Central memory CD4-positive, alpha-beta T cell (primary cell): ENCODE results near the gene COL5A3.
"Not testable (repeated sequence)": the region's sequence is repeated elsewhere in the genome, so short reads cannot be mapped to it uniquely, and the experiment has no call there.

Experiments
- DNase-seq: peaks from one replicate; pipeline ENCODE4 v3.0.0; 2022
- total RNA-seq, 3 experiments: gene quantifications; one replicate each; lab custom pipeline; 2026; lab: John Stamatoyannopoulos, UW

The COL5A3 gene
- 0 to 11.6 (median 0.32) reads per million in 3 experiments for total RNA-seq

DNA sequence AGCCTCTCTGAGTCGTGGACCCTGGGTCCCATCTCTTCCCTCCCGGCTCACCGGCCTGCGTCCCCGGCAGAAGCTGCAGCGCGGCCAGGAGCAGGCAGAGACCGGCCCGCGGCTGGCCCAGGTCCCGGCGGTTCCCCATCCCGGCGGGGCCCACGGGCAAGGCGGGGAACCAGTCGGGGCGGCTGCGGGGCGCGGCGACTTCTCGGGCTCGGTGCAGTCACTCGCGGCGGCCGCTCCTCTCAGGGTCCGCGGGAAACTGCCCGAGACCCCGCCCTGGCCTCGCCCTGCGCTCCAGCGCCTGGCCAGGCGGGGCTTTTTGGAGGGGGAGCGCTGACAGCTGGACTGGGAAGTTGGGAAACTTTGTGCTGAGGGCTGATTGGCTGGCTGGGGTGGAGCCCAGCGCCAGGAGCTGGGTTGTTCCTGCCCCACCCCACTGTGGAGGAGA lies at the start of gene COL5A3:
Gene COL5A3, minus strand, starts transcription at position 258 of the 445 bp plus-strand sequence. Its CDS starts 119 bp downstream, at position 139.
- no peak for DNase-seq

DNA sequence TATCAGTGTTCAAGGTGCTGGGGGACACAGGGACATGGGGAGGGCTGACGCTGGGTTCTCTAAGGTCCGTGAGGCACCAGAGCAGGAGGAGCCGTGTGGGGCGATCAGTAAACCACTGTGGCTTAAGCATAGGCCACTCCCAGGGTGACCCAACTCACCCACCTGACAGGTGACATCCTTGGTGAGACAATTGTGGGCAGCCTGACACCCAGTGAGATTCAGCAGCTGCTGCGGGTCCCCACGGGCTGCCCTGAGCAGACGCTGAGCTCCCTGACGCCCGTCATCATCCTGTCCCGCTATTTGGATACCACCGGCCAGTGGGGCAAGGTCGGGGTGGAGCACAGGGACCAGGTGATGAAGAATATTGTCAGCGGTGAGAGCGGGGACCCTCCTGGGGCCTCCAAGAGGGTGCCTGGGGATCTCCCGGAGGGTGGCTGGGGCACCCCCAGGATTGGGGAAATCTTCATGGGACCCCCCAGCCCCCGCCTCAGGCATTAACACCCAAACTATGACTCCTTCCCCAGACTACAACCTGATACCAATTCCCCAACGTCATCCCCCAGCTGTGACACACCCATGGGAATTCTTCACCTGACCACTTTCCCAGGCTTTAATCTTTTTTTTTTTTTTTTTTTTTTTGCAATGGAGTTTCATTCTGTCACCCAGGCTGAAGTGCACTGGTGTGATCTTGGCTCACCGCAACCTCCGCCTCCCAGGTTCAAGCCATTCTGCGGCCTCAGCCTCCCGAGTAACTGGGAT lies 42.5 kb upstream of the COL5A3 start:
- no peak for DNase-seq

GRCh38 chr19:10049626-10050025 lies 39.3 kb upstream of the COL5A3 start:
- no peak for DNase-seq

DNA sequence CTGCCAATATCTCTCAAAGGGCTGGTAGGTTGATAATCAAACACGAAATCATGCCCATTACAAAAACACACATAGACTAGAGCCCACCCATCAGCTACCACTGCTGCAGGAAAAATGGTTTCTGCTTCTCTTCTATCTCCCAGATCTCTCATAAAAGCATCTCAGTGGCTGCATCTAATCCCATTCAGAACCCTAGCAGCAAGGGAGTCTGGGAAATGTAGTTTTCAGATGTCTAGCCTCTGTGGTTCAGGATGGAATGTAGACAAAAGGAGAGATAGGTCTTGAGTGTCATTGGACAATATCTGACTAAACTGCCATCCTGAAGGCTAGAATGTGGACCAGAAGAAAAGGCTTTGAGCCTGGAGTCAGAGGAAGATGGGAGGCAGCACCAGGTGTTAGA lies 35.1 kb upstream of the COL5A3 start:
- no peak for DNase-seq

- no peak for DNase-seq
These were observed 34.1 kb upstream of the COL5A3 start for GRCh38 chr19:10044390-10044789.

DNA sequence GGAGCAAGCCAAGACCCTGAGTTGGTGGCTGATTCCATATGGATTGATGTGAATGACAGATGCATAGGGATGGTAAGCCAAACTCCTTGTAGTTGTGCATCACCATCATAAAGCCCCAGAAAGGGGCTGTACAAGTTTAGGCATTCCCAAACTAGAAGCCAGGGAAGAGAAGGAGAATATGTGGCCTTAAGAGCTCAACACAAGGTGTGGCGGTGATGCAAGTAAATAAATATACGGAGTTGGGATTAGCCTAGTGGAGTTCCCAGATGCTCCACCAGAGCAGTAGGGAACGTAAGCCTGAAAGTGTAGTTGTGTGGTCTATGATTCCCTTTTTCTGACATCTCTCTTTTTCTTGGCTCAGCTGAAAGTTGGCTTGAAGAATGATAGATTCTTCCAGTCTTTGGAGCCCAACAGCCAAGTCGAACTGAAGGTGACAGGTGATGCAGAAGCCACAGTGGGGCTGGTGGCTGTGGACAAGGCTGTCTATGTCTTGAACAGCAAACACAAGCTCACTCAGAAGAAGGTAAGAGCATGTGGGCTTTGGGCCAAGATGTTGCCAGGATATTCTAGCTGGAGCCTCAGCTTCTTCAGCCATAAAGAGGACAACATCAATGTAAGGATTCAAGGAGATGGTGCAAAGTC lies 33.1 kb upstream of the COL5A3 start:
- DNase-seq = no peak

GRCh38 chr19:10037809-10038208 lies 27.5 kb upstream of the COL5A3 start:
- DNase-seq = no peak

- DNase-seq = no peak
These were observed 27.1 kb upstream of the COL5A3 start for GRCh38 chr19:10037367-10037766.

DNA sequence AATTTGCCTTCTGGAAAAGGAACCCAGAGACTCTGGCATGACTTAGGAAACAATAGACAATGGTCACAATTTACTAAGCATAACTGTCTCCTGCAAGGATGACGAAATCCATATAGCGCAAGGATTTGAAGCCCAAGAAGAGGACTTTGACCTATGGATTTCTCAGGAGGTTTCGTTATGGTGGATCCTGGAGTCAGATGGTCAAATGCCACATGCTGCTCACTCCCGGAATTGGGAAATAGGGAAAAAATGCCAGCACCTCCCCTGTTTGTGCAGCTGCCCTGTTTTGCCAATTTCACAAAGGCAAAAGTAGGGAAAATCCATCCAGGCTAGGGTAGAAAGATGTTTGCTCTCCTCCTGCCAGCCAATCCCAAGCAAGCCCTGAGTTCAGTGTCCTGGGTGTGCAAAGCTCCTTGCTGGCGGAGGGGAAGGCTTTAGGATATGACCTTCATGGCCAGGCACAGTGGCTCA lies 26.3 kb upstream of the COL5A3 start:
- DNase-seq = no peak

- no peak for DNase-seq
These were observed 23.3 kb upstream of the COL5A3 start for GRCh38 chr19:10033614-10034013.

DNA sequence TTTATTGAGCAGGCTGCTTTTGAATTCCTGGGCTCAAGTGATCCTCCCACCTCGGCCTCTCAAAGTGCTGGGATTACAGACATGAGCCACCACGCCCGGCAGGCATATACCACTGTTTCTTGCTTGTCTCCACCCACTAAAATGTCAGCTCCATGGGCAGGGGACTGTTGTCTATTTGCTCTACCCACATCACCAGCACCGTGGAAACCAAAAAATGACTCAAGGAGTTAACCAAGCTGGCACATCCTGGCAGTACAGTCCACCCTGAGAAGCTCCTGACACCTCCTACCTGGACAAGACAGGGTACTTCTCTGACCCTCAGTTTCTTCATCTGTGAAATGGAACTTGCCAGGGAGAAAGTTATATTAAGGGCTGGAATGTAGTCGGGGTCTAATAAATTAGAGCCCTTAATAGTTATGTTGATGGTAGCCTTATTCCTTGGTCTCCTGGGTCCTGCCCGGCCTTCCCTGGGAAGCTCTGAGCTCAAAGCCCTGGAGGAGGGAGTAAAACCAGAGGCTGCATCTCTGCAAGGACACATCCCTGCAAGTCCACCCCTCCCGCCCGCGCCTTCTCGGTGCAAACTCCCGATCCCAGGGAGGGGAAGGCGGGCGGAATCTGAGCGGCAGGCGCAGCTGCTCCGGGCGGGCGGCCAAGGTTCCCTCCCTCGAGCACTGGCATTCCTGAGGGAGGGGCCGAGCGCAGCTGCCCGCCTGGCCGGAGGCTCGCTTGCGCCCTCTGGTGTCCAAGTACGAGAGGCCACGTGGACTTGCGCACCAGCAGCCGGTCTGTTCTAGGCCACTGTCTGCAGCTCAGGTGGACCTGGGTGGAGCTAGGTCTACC lies 17.1 kb upstream of the COL5A3 start:
- peak; percentile 59 for DNase-seq

DNA sequence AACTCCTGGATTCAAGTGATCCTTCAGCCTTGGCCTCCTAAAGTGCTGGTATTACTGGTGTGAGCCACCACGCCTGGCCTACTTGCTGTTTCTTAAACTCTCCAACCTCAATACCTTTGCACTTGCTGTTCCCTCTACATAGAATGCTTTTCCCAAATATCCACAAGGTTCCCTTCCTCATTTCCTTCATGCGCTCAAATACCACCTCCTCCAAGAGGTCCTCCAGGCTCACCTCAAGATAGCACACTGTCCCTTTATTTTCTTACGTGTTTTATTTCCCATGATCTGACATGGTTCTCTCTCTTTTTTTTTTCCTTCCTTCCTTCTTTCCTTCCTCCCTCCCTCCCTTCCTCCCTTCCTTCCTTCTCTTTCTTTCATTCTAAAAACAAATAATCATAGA lies 16.4 kb upstream of the COL5A3 start:
- no peak for DNase-seq

- DNase-seq = not testable (repeated sequence)
These were observed 12.8 kb upstream of the COL5A3 start for GRCh38 chr19:10023096-10023495.

DNA sequence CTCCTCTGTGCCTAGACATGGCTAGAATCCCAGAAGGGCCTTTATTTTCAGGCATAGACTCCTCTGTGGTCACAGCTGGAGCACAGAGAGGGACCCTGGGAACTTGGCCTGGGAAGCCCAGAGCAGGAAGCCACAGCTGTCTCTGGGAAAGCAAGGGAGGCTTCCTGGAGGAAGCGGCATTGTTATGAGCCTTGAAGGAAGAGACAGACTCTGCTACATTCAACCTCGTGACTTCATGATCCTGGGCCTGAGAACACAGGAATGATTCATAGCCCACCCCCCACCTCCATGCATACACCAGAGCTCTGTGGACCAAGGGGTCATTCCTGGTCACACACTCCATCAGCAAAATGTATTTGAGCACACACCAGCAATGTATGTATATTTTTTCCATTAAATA lies 11.6 kb upstream of the COL5A3 start:
- no peak for DNase-seq

GRCh38 chr19:10021446-10021845 lies 11.1 kb upstream of the COL5A3 start:
- no peak for DNase-seq

DNA sequence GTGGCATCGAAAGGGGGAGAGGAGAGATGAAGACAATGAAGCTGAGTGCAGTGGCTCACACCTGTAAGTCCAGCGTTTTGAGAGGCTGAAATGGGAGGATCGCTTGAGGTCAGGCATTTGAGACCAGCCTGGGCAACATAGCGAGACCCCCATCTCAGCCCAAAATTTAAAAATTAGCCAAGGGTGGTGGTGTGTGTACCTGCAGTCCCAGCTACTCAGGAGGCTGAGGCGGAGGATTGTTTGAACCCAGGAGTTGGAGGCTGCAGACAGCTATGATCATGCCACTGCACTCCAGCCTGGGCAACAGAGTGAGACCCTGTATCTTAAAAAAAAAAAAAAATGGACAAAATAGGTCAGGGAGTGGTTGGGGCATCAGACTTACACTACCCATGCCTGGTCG lies 10.5 kb upstream of the COL5A3 start:
- DNase-seq = no peak

GRCh38 chr19:10019246-10019645 lies 8.9 kb upstream of the COL5A3 start:
- DNase-seq = no peak

- DNase-seq = no peak
These were observed 8.5 kb upstream of the COL5A3 start for GRCh38 chr19:10018786-10019185.

DNA sequence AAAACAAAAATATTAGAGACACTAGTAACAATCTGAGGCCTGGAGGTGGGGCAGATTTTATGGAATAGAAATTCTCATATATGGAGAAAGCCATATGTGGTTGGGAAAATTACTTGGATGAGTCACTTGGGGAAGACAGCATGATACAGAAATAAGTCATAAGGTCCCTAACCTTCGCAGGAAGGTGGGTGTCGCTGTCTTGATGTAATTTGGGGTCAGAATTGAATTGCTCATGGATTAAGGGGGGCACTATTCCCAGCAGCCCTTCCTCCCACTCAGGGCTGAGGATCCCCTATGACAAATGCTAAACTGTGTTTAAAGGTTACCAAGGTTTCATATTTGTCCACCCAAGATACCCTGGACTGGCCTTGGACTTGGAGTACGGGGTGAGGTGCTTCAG lies 8.0 kb upstream of the COL5A3 start:
- DNase-seq = no peak

- DNase-seq = no peak
These were observed 3.7 kb upstream of the COL5A3 start for GRCh38 chr19:10013834-10014618.

DNA sequence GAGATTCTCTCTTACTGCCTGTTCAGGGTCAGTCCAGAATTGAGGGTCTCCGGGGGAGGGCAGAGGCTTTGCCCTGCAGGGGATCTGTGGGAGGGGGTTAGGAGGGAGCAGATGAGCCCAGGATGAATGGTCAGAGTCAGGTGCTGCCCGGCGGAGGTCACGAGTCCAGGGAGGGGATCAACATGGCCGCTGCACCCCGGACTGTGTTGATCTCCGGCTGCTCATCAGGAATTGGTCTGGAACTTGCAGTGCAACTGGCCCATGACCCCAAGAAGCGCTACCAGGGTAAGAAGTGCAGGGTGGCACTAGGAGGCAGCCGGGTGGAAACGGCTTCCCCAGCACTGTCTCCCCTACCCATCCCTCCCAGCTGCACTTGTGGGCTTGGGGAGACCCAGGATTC lies 3.0 kb upstream of the COL5A3 start, which contains the start of gene RDH8:
Gene RDH8, plus strand, starts transcription at position 168 of the 400 bp plus-strand sequence. Its CDS starts 15 bp downstream, at position 183.
- no peak for DNase-seq

DNA sequence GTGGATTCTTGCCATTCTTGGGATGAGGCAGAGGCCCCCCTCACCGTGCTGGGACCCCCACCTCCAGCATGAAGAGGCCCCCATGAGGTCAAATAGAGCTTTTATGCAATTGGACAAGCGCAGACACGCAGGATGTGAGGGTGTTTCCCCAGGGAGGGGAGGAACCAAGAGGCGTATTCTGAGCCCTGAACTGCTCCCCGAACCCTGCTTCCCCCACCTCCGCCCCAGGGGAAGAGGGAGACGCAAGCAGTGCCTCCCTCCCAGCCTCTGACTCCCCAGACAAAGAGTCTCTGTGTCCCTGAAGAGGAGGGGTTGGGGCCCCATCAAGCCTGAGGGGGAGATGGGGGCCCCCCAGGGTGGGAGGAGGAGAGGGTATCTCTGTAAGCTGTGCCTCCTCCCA lies 1.7 kb upstream of the COL5A3 start:
- no peak for DNase-seq
